K562 (cell line): ENCODE measurements around the gene JAKMIP2. TPM values are rescaled to one million over a fixed set of nuclear protein-coding genes. Genes with fewer than 3 reads are reported as not detected.

Experiments used
- ATAC-seq: fragments of 200-7000 bp; cut with Tn5 transposase; 3 replicates; pipeline ENCODE4 v1.9.1; 2020; ENCODE audit warnings: moderate library complexity
- BruUV-seq: library from RNA; stranded (reverse); fragments of 400-500 nt; replicated peaks from 2 replicates; lab custom pipeline; 2021; lab: Mats Ljungman, UMichigan
- CTCF ChIA-PET: fragments of 300-600 bp; formaldehyde crosslinking; extraction: SDS; loops from one replicate; lab custom pipeline; 2021; ENCODE audit warnings: low intra/inter-chr PET ratio; lab: Yijun Ruan, JAX
- POLR2A ChIA-PET: fragments of 300-600, 350-650 bp; sonication (Branson Sonifier 250); formaldehyde crosslinking; extraction: SDS; loops from one replicate; lab custom pipeline; 2021; ENCODE audit warnings: antibody characterized with exemption, inconsistent platforms; lab: Yijun Ruan, JAX
- DNase-seq, 4 experiments: peaks; one replicate each; pipeline versions ENCODE4 v3.0.0 to v3.0.0-alpha.2; 2011 to 2018; ENCODE audit warnings: low spot score in 3 of 4, mixed read lengths in 3 of 4; ENCODE audit errors: extremely low read depth in 1 of 4
- FAIRE-seq: peaks from 2 replicates; lab custom pipeline; 2011; peaks lifted over from hg19 to GRCh38; lab: Jason Lieb, UNC
- H2AFZ ChIP-seq: 2 replicates; pipeline ENCODE4 v1.6.0; 2011; ENCODE audit warnings: low read depth, low read length, control low read depth, inconsistent platforms
- H3K27ac ChIP-seq: fragments of 200-600 bp; 3 replicates; pipeline ENCODE4 v1.8.0; 2011; ENCODE audit warnings: low read depth, mild to moderate bottlenecking, control low read depth, inconsistent platforms, low read length, moderate library complexity, mixed read lengths; ENCODE audit errors: extremely low read depth
- H3K27me3 ChIP-seq, 2 experiments: fragments of 300-600 bp in 1 of 2; 2 replicates in 1 of 2; 3 replicates in 1 of 2; pipeline versions ENCODE4 v1.6.0 to v1.8.0; 2011; ENCODE audit warnings: inconsistent platforms in 2 of 2, low read length in 2 of 2, mild to moderate bottlenecking in 1 of 2, mixed read lengths in 1 of 2, moderate library complexity in 1 of 2; ENCODE audit not compliant: control insufficient read depth in 2 of 2, insufficient read depth in 2 of 2
- H3K36me3 ChIP-seq: fragments of 300-600 bp; 3 replicates; pipeline ENCODE4 v1.8.0; 2011; ENCODE audit warnings: mild to moderate bottlenecking, low read length, inconsistent platforms; ENCODE audit not compliant: control insufficient read depth, insufficient read depth
- H3K4me1 ChIP-seq, 2 experiments: fragments of 200-600 bp in 1 of 2; replicated peaks in 1 of 2; 2 replicates in 1 of 2; 3 replicates in 1 of 2; pipeline versions ENCODE4 v1.5.1 to v1.8.0; 2011; ENCODE audit warnings: inconsistent platforms in 2 of 2, low read length in 2 of 2, mild to moderate bottlenecking in 1 of 2, mixed read lengths in 1 of 2, moderate library complexity in 1 of 2; ENCODE audit not compliant: control insufficient read depth in 2 of 2, insufficient read depth in 2 of 2
- H3K4me2 ChIP-seq: 2 replicates; pipeline ENCODE4 v1.6.1; 2011; ENCODE audit warnings: low read length, control low read depth, inconsistent platforms, mixed read lengths; ENCODE audit not compliant: insufficient read depth
- H3K4me3 ChIP-seq: fragments of 200-600 bp; sonication (generic), shearing (Covaris generic); 2 replicates; pipeline ENCODE4 v1.5.1; 2016; ENCODE audit warnings: control low read depth, inconsistent platforms
- H3K79me2 ChIP-seq: fragments of 200-600 bp; 3 replicates; pipeline ENCODE4 v1.8.0; 2011; ENCODE audit warnings: low read length, inconsistent platforms; ENCODE audit not compliant: control insufficient read depth, insufficient read depth
- H3K9ac ChIP-seq, 2 experiments: 2 replicates each; pipeline versions ENCODE4 v1.6.0 to v1.6.1; 2011; ENCODE audit warnings: low read depth in 2 of 2, low read length in 2 of 2, control low read depth in 1 of 2, inconsistent platforms in 1 of 2, mild to moderate bottlenecking in 1 of 2, mixed read lengths in 1 of 2; ENCODE audit not compliant: insufficient read depth in 1 of 2
- H3K9me1 ChIP-seq: one replicate; pipeline ENCODE4 v1.6.0; 2011; ENCODE audit warnings: inconsistent platforms, mild to moderate bottlenecking, low read length, moderate library complexity; ENCODE audit not compliant: control insufficient read depth, insufficient read depth
- H3K9me3 ChIP-seq: replicated peaks from 2 replicates; pipeline ENCODE4 v1.5.1; 2011; ENCODE audit warnings: low read depth, low read length, inconsistent platforms; ENCODE audit not compliant: control insufficient read depth, insufficient read depth
- H4K20me1 ChIP-seq: replicated peaks from 2 replicates; pipeline ENCODE4 v1.6.1; 2011; ENCODE audit warnings: low read length, inconsistent platforms, mixed read lengths; ENCODE audit not compliant: control insufficient read depth, insufficient read depth
- ATF7 ChIP-seq: fragments of 450-650 bp; IDR thresholded peaks from 2 replicates; pipeline ENCODE4 v1.7.1; 2014; ENCODE audit warnings: mild to moderate bottlenecking, moderate library complexity
- FOXJ2 ChIP-seq: fragments of 200-800 bp; sonication (Bioruptor generic); IDR thresholded peaks from 2 replicates; pipeline ENCODE4 v1.6.1; 2016; ENCODE audit warnings: missing genetic modification characterization, missing compliant biosample characterization
- MBD2 ChIP-seq: sonication (generic); IDR thresholded peaks from 2 replicates; pipeline ENCODE4 v1.6.1; 2016; ENCODE audit warnings: low read depth, borderline replicate concordance
- PHB2 ChIP-seq: fragments of 450-650 bp; IDR thresholded peaks from 2 replicates; pipeline ENCODE4 v1.6.1; 2017; ENCODE audit warnings: low read depth
- TAF9B ChIP-seq: fragments of 450-650 bp; IDR thresholded peaks from 2 replicates; pipeline ENCODE4 v1.6.1; 2018; ENCODE audit warnings: mild to moderate bottlenecking; ENCODE audit not compliant: partially characterized antibody
- TCFL5 ChIP-seq: fragments of 250-450 bp; sonication (Bioruptor Pico); conservative IDR thresholded peaks from 2 replicates; pipeline ENCODE4 v1.6.1; 2021; ENCODE audit warnings: mild to moderate bottlenecking, moderate library complexity, matching md5 sums
- XRCC5 ChIP-seq: fragments of 200-400 bp; formaldehyde crosslinking; IDR thresholded peaks from 2 replicates; pipeline ENCODE4 v1.6.1; 2017; ENCODE audit warnings: low read depth, mild to moderate bottlenecking, low read length
- in situ Hi-C: fragments of 300-500 bp; cut with MboI; formaldehyde crosslinking; loops from 4 replicates; pipeline ENCODE4 v1.15.0; 2018; ENCODE audit warnings: inconsistent platforms, mixed read lengths
- intact Hi-C: fragments of 100-400 bp; cut with micrococcal nuclease; formaldehyde crosslinking; loops from 2 replicates; pipeline ENCODE4 v1.14.2; 2022
- polyA plus RNA-seq, 8 experiments: library from polyadenylated mRNA; depleted of rRNA in 4 of 8; stranded (reverse) in 5 of 8; unstranded in 3 of 8; fragments of >200 nt; fragmentation: Nextera tagmentation in 2 of 8; fragmentation: Illumina TruSeq in 1 of 8; extraction: Ambion mirVana in 2 of 8; extraction: Trizol in 1 of 8; gene quantifications; 2 replicates each; pipeline versions ENCODE4 v1.2.1 to v1.2.3, GENCODE V29; 2011 to 2014; ENCODE audit warnings: inconsistent platforms in 1 of 8, missing spikeins in 1 of 8
- total RNA-seq, 7 experiments: library from RNA; depleted of rRNA in 6 of 7; stranded (reverse); fragments of >200 nt in 6 of 7; fragmentation: Illumina TruSeq in 2 of 7; extraction: Trizol in 2 of 7; gene quantifications; 2 replicates each; pipeline versions ENCODE4 v1.2.1 to v1.2.3, GENCODE V29; 2011 to 2021; ENCODE audit warnings: low replicate concordance in 1 of 7
- TF ChIP-seq, protein P1 (sequence below): fragments of 450-650 bp; IDR thresholded peaks from 2 replicates; pipeline ENCODE4 v1.7.1; 2018; ENCODE audit warnings: mild to moderate bottlenecking, low read depth; ENCODE audit not compliant: partially characterized antibody
- TF ChIP-seq, protein P2 (sequence below): fragments of 250-450 bp; sonication (Bioruptor Pico); IDR thresholded peaks from 2 replicates; pipeline ENCODE4 v1.4.0; 2020

Gene JAKMIP2
- total and polyA plus RNA-seq, 9 of the 15 experiments (the other 6 are each of a cell fraction or from before 2014, with no cell fraction given) = not detected

DNA sequence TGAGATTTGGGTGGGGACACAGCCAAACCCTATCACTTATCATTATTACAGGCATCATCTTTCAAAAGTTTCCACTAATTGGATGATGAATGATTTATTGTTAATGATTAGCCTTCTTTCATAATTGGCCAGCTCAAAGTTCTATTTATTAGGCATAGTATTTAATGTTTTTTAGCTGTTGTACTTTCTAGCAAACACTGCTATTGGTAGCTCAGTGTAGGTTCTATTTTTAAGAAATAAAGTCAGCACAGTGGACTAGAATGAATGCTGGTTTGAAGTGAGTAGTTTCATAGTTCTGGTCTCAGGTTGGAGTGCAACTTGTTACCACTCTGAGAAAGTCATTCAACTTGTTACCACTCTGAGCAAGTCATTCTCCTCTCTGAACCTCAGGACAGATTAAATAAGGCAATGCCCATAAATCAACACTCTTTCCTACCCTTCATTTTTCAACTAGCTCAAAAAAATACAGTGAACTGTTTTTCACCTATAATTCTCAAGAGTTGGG lies 46.9 kb downstream of the JAKMIP2 start:
- Histone ChIP-seq H3K79me2 (no peaks in the 10 kb centered on the region), H3K4me3 (no peak overlapping the region), H2AFZ (no peak overlapping the region), H3K9me3 (no peaks in the 10 kb centered on the region), H4K20me1 (no peaks in the 10 kb centered on the region), H3K27ac (no peak overlapping the region), H3K9me1 (no peaks in the 10 kb centered on the region), H3K9ac (no peak overlapping the region), H3K27me3 (no peaks in the 10 kb centered on the region), H3K4me2 (no peak overlapping the region), H3K4me1 (no peaks in the 10 kb centered on the region), H3K36me3 (no peaks in the 10 kb centered on the region)
- FAIRE-seq = no peak
- TF ChIP-seq FOXJ2 (tag) = no peak
- no peak for TF ChIP-seq XRCC5
- TF ChIP-seq, protein P1, sequence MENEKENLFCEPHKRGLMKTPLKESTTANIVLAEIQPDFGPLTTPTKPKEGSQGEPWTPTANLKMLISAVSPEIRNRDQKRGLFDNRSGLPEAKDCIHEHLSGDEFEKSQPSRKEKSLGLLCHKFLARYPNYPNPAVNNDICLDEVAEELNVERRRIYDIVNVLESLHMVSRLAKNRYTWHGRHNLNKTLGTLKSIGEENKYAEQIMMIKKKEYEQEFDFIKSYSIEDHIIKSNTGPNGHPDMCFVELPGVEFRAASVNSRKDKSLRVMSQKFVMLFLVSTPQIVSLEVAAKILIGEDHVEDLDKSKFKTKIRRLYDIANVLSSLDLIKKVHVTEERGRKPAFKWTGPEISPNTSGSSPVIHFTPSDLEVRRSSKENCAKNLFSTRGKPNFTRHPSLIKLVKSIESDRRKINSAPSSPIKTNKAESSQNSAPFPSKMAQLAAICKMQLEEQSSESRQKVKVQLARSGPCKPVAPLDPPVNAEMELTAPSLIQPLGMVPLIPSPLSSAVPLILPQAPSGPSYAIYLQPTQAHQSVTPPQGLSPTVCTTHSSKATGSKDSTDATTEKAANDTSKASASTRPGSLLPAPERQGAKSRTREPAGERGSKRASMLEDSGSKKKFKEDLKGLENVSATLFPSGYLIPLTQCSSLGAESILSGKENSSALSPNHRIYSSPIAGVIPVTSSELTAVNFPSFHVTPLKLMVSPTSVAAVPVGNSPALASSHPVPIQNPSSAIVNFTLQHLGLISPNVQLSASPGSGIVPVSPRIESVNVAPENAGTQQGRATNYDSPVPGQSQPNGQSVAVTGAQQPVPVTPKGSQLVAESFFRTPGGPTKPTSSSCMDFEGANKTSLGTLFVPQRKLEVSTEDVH = no peak
- no peak for TF ChIP-seq ATF7
- TF ChIP-seq, protein P2, sequence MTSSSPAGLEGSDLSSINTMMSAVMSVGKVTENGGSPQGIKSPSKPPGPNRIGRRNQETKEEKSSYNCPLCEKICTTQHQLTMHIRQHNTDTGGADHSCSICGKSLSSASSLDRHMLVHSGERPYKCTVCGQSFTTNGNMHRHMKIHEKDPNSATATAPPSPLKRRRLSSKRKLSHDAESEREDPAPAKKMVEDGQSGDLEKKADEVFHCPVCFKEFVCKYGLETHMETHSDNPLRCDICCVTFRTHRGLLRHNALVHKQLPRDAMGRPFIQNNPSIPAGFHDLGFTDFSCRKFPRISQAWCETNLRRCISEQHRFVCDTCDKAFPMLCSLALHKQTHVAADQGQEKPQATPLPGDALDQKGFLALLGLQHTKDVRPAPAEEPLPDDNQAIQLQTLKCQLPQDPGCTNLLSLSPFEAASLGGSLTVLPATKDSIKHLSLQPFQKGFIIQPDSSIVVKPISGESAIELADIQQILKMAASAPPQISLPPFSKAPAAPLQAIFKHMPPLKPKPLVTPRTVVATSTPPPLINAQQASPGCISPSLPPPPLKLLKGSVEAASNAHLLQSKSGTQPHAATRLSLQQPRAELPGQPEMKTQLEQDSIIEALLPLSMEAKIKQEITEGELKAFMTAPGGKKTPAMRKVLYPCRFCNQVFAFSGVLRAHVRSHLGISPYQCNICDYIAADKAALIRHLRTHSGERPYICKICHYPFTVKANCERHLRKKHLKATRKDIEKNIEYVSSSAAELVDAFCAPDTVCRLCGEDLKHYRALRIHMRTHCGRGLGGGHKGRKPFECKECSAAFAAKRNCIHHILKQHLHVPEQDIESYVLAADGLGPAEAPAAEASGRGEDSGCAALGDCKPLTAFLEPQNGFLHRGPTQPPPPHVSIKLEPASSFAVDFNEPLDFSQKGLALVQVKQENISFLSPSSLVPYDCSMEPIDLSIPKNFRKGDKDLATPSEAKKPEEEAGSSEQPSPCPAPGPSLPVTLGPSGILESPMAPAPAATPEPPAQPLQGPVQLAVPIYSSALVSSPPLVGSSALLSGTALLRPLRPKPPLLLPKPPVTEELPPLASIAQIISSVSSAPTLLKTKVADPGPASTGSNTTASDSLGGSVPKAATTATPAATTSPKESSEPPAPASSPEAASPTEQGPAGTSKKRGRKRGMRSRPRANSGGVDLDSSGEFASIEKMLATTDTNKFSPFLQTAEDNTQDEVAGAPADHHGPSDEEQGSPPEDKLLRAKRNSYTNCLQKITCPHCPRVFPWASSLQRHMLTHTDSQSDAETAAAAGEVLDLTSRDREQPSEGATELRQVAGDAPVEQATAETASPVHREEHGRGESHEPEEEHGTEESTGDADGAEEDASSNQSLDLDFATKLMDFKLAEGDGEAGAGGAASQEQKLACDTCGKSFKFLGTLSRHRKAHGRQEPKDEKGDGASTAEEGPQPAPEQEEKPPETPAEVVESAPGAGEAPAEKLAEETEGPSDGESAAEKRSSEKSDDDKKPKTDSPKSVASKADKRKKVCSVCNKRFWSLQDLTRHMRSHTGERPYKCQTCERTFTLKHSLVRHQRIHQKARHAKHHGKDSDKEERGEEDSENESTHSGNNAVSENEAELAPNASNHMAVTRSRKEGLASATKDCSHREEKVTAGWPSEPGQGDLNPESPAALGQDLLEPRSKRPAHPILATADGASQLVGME (CRISPR knock-in tag) = no peak
- TF ChIP-seq MBD2 = no peak
- no peak for TF ChIP-seq TCFL5 (CRISPR knock-in tag)
- no peak for TF ChIP-seq TAF9B
- no peak for TF ChIP-seq PHB2
- no peak for DNase-seq
- ATAC-seq = no peak
- in situ Hi-C loops = no loop called here
- intact Hi-C loops = no loop called here
- ChIA-PET POLR2A (no interaction called here), CTCF (no interaction called here)
- no TSS peak for BruUV-seq
